Measurements from ENCODE around the gene SYCP2. TPM values are rescaled to one million over a fixed set of nuclear protein-coding genes. Genes with fewer than 3 reads are reported as not detected.
A peak's percentile ranks its signal among the peaks of the same experiment; 100 is the strongest.
"Not testable (repeated sequence)": the region's sequence is repeated elsewhere in the genome, so short reads cannot be mapped to it uniquely, and the experiment has no call there.

The SYCP2 gene
- total RNA-seq, 4 donors from 2014 or later: 1.8 to 5.0 (median 4.4) TPM

- WGBS: 72% methylated on average over 1 of the region's 1 CpG
- H3K27ac ChIP-seq: peak overlapping the region; percentile 60
Measured at GRCh38 chr20:59971428-59971827, 38.0 kb upstream of the SYCP2 start.

GRCh38 chr20:59966428-59966827, 33.0 kb upstream of the SYCP2 start:
- H3K36me3 ChIP-seq: no peaks in the 10 kb centered on the region
- TF ChIP-seq, protein P1, sequence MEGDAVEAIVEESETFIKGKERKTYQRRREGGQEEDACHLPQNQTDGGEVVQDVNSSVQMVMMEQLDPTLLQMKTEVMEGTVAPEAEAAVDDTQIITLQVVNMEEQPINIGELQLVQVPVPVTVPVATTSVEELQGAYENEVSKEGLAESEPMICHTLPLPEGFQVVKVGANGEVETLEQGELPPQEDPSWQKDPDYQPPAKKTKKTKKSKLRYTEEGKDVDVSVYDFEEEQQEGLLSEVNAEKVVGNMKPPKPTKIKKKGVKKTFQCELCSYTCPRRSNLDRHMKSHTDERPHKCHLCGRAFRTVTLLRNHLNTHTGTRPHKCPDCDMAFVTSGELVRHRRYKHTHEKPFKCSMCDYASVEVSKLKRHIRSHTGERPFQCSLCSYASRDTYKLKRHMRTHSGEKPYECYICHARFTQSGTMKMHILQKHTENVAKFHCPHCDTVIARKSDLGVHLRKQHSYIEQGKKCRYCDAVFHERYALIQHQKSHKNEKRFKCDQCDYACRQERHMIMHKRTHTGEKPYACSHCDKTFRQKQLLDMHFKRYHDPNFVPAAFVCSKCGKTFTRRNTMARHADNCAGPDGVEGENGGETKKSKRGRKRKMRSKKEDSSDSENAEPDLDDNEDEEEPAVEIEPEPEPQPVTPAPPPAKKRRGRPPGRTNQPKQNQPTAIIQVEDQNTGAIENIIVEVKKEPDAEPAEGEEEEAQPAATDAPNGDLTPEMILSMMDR (IDR thresholded peaks at IDR 0.05): no peak
- TF ChIP-seq POLR2A (IDR thresholded peaks at IDR 0.05): no peak
- no peak for TF ChIP-seq POLR2AphosphoS5 (IDR thresholded peaks at IDR 0.05)
- TF ChIP-seq EP300 (IDR thresholded peaks at IDR 0.05): no peak
- WGBS: 82% methylated on average over 3 of the region's 3 CpGs
- no peak overlapping the region for H3K4me3 ChIP-seq
- no peaks in the 10 kb centered on the region for H3K27me3 ChIP-seq
- H3K27ac ChIP-seq: no peak overlapping the region
- no peak for DNase-seq (ENCODE audit: low spot score in 2 of 2)
- H3K9me3 ChIP-seq: no peaks in the 10 kb centered on the region
- no peaks in the 10 kb centered on the region for H3K4me1 ChIP-seq

More at GRCh38 chr20:59971428-59971827, 38.0 kb upstream of the SYCP2 start:
- no peaks in the 10 kb centered on the region for H3K36me3 ChIP-seq
- no peak overlapping the region for H3K4me3 ChIP-seq
- TF ChIP-seq POLR2A (IDR thresholded peaks at IDR 0.05): no peak
- TF ChIP-seq, protein P1 (IDR thresholded peaks at IDR 0.05): no peak
- TF ChIP-seq EP300 (IDR thresholded peaks at IDR 0.05): no peak
- TF ChIP-seq POLR2AphosphoS5 (IDR thresholded peaks at IDR 0.05): no peak
- H3K9me3 ChIP-seq: no peaks in the 10 kb centered on the region
- H3K4me1 ChIP-seq: no peaks in the 10 kb centered on the region
- no peaks in the 10 kb centered on the region for H3K27me3 ChIP-seq
- no peak for DNase-seq (ENCODE audit: low spot score in 2 of 2)

GRCh38 chr20:59962155-59962554, 28.7 kb upstream of the SYCP2 start:
- no peaks in the 10 kb centered on the region for H3K27me3 ChIP-seq
- H3K9me3 ChIP-seq: no peaks in the 10 kb centered on the region
- TF ChIP-seq POLR2AphosphoS5 (IDR thresholded peaks at IDR 0.05) (no peak), POLR2A (IDR thresholded peaks at IDR 0.05) (no peak), EP300 (IDR thresholded peaks at IDR 0.05) (no peak)
- TF ChIP-seq, protein P1 (IDR thresholded peaks at IDR 0.05): no peak
- no peak for DNase-seq (ENCODE audit: low spot score in 2 of 2)
- peak overlapping the region; percentile 28 for H3K27ac ChIP-seq
- WGBS: 88% methylated on average over 6 of the region's 6 CpGs
- H3K4me3 ChIP-seq: no peak overlapping the region
- no peaks in the 10 kb centered on the region for H3K36me3 ChIP-seq
- H3K4me1 ChIP-seq: peaks cover 8% of the 10 kb centered on the region

DNA sequence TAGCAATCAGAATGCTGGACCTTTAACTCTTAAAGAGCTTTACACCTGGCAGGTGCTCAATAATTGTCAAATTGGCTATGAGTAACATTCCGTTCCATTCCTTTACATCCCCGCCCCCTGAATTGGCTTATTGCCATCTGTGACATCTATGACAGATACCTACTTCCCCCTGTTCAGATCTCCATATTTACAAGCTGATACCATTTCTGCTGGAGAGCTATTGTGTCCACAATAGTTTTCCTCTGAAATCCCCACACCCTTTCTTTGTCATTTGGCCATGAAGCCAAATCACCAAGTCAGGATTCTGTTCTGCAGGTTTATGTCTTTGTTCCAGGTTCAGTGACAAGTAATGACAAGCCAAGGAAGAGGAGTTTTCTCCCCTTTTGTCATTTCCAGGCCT, 28.0 kb upstream of the SYCP2 start:
- 54% methylated on average over 2 of the region's 2 CpGs for WGBS
- Histone ChIP-seq H3K36me3 (no peaks in the 10 kb centered on the region), H3K9me3 (no peaks in the 10 kb centered on the region), H3K27ac (peak overlapping the region; percentile 28), H3K4me3 (no peak overlapping the region), H3K4me1 (peaks cover 8% of the 10 kb centered on the region), H3K27me3 (no peaks in the 10 kb centered on the region)
- DNase-seq (ENCODE audit: low spot score in 2 of 2): no peak
- TF ChIP-seq, protein P1 (IDR thresholded peaks at IDR 0.05): no peak
- no peak for TF ChIP-seq POLR2AphosphoS5 (IDR thresholded peaks at IDR 0.05)
- TF ChIP-seq EP300 (IDR thresholded peaks at IDR 0.05): no peak
- no peak for TF ChIP-seq POLR2A (IDR thresholded peaks at IDR 0.05)

GRCh38 chr20:59958626-59959025, 25.2 kb upstream of the SYCP2 start:
- no peak for DNase-seq (ENCODE audit: low spot score in 2 of 2)
- H3K9me3 ChIP-seq: no peaks in the 10 kb centered on the region
- H3K27me3 ChIP-seq: no peaks in the 10 kb centered on the region
- 84% methylated on average over 4 of the region's 4 CpGs for WGBS
- TF ChIP-seq POLR2AphosphoS5 (IDR thresholded peaks at IDR 0.05): no peak
- no peak for TF ChIP-seq POLR2A (IDR thresholded peaks at IDR 0.05)
- no peak overlapping the region for H3K27ac ChIP-seq
- H3K4me3 ChIP-seq: no peak overlapping the region
- peaks cover 8% of the 10 kb centered on the region for H3K4me1 ChIP-seq
- no peaks in the 10 kb centered on the region for H3K36me3 ChIP-seq

DNA sequence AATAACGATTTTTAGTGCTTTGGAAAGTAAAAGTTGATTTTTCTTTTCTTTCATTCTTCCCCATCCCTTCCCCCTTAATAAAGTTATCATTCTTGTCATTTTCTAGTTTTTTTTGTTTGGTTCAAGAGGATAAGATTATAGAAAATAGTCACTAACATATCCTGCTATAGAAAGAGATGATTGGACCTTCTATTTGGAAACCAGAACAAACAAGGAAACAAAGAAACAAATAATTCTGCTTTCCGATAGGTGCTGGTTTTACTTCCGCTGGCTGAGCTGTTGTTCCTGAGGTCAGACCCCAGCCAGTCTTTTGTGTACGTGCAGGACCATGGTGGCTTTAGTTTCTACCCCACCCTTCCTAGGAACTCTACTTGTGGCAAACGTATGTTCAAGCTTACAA, 24.7 kb upstream of the SYCP2 start, which contains the start of gene CDH26:
CDH26 (plus strand) TSS at position 301 of the 400 bp plus-strand sequence. CDS start 304 bp downstream, outside the sequence.
- Histone ChIP-seq H3K36me3 (no peaks in the 10 kb centered on the region), H3K9me3 (no peaks in the 10 kb centered on the region), H3K4me1 (peaks cover 8% of the 10 kb centered on the region), H3K27ac (no peak within 1 kb of the TSS), H3K4me3 (no peak within 1 kb of the TSS), H3K27me3 (no peaks in the 10 kb centered on the region)
- TF ChIP-seq EP300 (IDR thresholded peaks at IDR 0.05): no peak
- TF ChIP-seq POLR2A (IDR thresholded peaks at IDR 0.05): no peak
- TF ChIP-seq, protein P1 (IDR thresholded peaks at IDR 0.05): no peak
- TF ChIP-seq POLR2AphosphoS5 (IDR thresholded peaks at IDR 0.05): no peak
- 88% methylated on average over 5 of the region's 5 CpGs for WGBS
- DNase-seq (ENCODE audit: low spot score in 2 of 2): no peak

DNA sequence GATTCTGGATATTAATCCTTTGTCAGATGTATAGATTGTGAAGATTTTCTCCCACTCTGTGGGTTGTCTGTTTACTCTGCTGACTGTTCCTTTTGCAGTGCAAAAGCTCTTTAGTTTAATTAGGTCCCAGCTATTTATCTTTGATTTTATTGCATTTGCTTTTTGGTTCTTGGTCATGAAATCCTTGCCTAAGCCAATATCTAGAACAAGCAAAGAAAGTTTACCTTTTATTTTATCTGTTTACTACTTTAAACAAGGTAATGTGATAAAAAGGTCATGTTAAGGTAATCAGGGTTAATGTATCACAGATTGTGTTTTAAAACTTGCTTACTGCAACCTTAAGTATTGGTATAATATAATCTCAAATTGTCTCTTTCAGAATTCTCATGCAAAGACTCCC, 24.1 kb upstream of the SYCP2 start:
- not testable (repeated sequence) for H3K27me3 ChIP-seq; DNase-seq (ENCODE audit: low spot score in 2 of 2); H3K4me1 ChIP-seq; H3K4me3 ChIP-seq; H3K36me3 ChIP-seq; H3K27ac ChIP-seq; H3K9me3 ChIP-seq
